HEK293 (cell line): Measurements from ENCODE around the gene FOXP1.

Source experiments
- CTCF ChIA-PET: fragments of 350-600 bp; formaldehyde crosslinking; extraction: SDS; loops from one replicate; lab custom pipeline; 2021; ENCODE audit warnings: antibody characterized with exemption; lab: Yijun Ruan, JAX
- POLR2A ChIA-PET: fragments of 300-600 bp; formaldehyde crosslinking; extraction: SDS; loops from one replicate; lab custom pipeline; 2020; ENCODE audit warnings: antibody characterized with exemption, inconsistent platforms; lab: Yijun Ruan, JAX
- H3K27ac ChIP-seq: fragments of 200-500 bp; sonication (Bioruptor generic); 2 replicates; pipeline ENCODE4 v1.5.1; 2014; ENCODE audit warnings: low read depth, low read length, control low read depth, inconsistent platforms; ENCODE audit errors: extremely low read depth
- H3K36me3 ChIP-seq, 2 experiments: fragments of 200-500 bp in 1 of 2; sonication (Bioruptor generic) in 1 of 2; 1 replicate in 1 of 2; 2 replicates in 1 of 2; pipeline ENCODE4 v1.5.1; 2014 to 2017; ENCODE audit warnings: inconsistent platforms in 2 of 2, low read length in 2 of 2; ENCODE audit not compliant: control insufficient read depth in 2 of 2, insufficient read depth in 1 of 2
- H3K4me1 ChIP-seq: fragments of 200-500 bp; sonication (Bioruptor generic); 2 replicates; pipeline ENCODE4 v1.5.1; 2014; ENCODE audit warnings: mild to moderate bottlenecking, low read length, inconsistent platforms; ENCODE audit not compliant: control insufficient read depth, insufficient read depth
- H3K4me3 ChIP-seq: 2 replicates; pipeline ENCODE4 v1.5.1; 2011; ENCODE audit warnings: low read depth, mild to moderate bottlenecking, control low read depth, low read length, moderate library complexity
- H3K9me3 ChIP-seq: fragments of 200-500 bp; sonication (Bioruptor generic); 2 replicates; pipeline ENCODE4 v1.5.1; 2014; ENCODE audit warnings: low read depth, low read length, inconsistent platforms; ENCODE audit not compliant: control insufficient read depth, insufficient read depth
- FEZF1 ChIP-seq: fragments of 450-650 bp; formaldehyde crosslinking; IDR thresholded peaks from 2 replicates; pipeline ENCODE4 v1.5.1; 2016; ENCODE audit warnings: missing biosample characterization, missing genetic modification characterization
- GFI1B ChIP-seq: fragments of 450-650 bp; formaldehyde crosslinking; IDR thresholded peaks from 2 replicates; pipeline ENCODE4 v1.5.1; 2016; ENCODE audit warnings: missing biosample characterization, missing genetic modification characterization
- GLIS1 ChIP-seq: fragments of 450-650 bp; formaldehyde crosslinking; IDR thresholded peaks from 2 replicates; pipeline ENCODE4 v1.5.1; 2016; ENCODE audit warnings: missing biosample characterization, missing genetic modification characterization
- IKZF3 ChIP-seq: fragments of 450-650 bp; IDR thresholded peaks from 2 replicates; pipeline ENCODE4 v1.5.0; 2018; ENCODE audit warnings: missing biosample characterization, mild to moderate bottlenecking, missing genetic modification characterization, moderate library complexity
- OSR2 ChIP-seq: fragments of 450-650 bp; formaldehyde crosslinking; IDR thresholded peaks from 2 replicates; pipeline ENCODE4 v1.5.1; 2016; ENCODE audit warnings: missing biosample characterization, missing genetic modification characterization
- SCRT1 ChIP-seq: fragments of 450-650 bp; formaldehyde crosslinking; IDR thresholded peaks from 2 replicates; pipeline ENCODE4 v1.5.1; 2016; ENCODE audit warnings: missing biosample characterization, missing genetic modification characterization, borderline replicate concordance
- SCRT2 ChIP-seq: fragments of 450-650 bp; formaldehyde crosslinking; IDR thresholded peaks from 2 replicates; pipeline ENCODE4 v1.5.1; 2016; ENCODE audit warnings: missing biosample characterization, missing genetic modification characterization
- TCF7L2 ChIP-seq: IDR thresholded peaks from 2 replicates; pipeline ENCODE4 v1.6.1; 2011; ENCODE audit warnings: low read depth, mild to moderate bottlenecking, inconsistent platforms, low read length, moderate library complexity, borderline replicate concordance
- TRIM28 ChIP-seq: IDR thresholded peaks from 2 replicates; pipeline ENCODE4 v1.6.1; 2011; ENCODE audit warnings: low read length, control low read depth, borderline replicate concordance
- ZBTB17 ChIP-seq: fragments of 450-650 bp; formaldehyde crosslinking; IDR thresholded peaks from 2 replicates; pipeline ENCODE4 v1.5.1; 2016; ENCODE audit warnings: missing biosample characterization, missing genetic modification characterization
- ZEB2 ChIP-seq: fragments of 450-650 bp; formaldehyde crosslinking; IDR thresholded peaks from 2 replicates; pipeline ENCODE4 v1.5.1; 2016; ENCODE audit warnings: missing biosample characterization, missing genetic modification characterization
- ZNF214 ChIP-seq: fragments of 450-650 bp; formaldehyde crosslinking; IDR thresholded peaks from 2 replicates; pipeline ENCODE4 v1.5.1; 2017; ENCODE audit warnings: missing biosample characterization, mild to moderate bottlenecking, missing genetic modification characterization, borderline replicate concordance
- ZNF23 ChIP-seq: fragments of 450-650 bp; formaldehyde crosslinking; IDR thresholded peaks from 2 replicates; pipeline ENCODE4 v1.5.1; 2016; ENCODE audit warnings: missing biosample characterization, missing genetic modification characterization, borderline replicate concordance
- ZNF292 ChIP-seq: fragments of 450-650 bp; formaldehyde crosslinking; IDR thresholded peaks from 2 replicates; pipeline ENCODE4 v1.5.1; 2016; ENCODE audit warnings: low read depth, missing biosample characterization, missing genetic modification characterization, borderline replicate concordance
- ZNF311 ChIP-seq: fragments of 450-650 bp; formaldehyde crosslinking; IDR thresholded peaks from 2 replicates; pipeline ENCODE4 v1.5.1; 2017; ENCODE audit warnings: missing biosample characterization, missing genetic modification characterization, borderline replicate concordance
- ZNF366 ChIP-seq: fragments of 450-650 bp; formaldehyde crosslinking; conservative IDR thresholded peaks from 2 replicates; pipeline ENCODE4 v1.5.1; 2016; ENCODE audit warnings: missing biosample characterization, missing genetic modification characterization
- ZNF610 ChIP-seq: fragments of 450-650 bp; formaldehyde crosslinking; IDR thresholded peaks from 2 replicates; pipeline ENCODE4 v1.5.1; 2016; ENCODE audit warnings: missing biosample characterization, missing genetic modification characterization, borderline replicate concordance
- ZNF830 ChIP-seq: fragments of 450-650 bp; IDR thresholded peaks from 2 replicates; pipeline ENCODE4 v1.5.0; 2018; ENCODE audit warnings: missing biosample characterization, missing genetic modification characterization, low read depth, mild to moderate bottlenecking, moderate library complexity
- ZXDB ChIP-seq: fragments of 450-650 bp; formaldehyde crosslinking; IDR thresholded peaks from 2 replicates; pipeline ENCODE4 v1.5.1; 2016; ENCODE audit warnings: missing biosample characterization, missing genetic modification characterization
- TF ChIP-seq, protein P1 (sequence below): fragments of 450-650 bp; formaldehyde crosslinking; IDR thresholded peaks from 2 replicates; pipeline ENCODE4 v1.5.1; 2016; ENCODE audit warnings: missing biosample characterization, missing genetic modification characterization
- TF ChIP-seq, protein P2 (sequence below): fragments of 450-650 bp; formaldehyde crosslinking; IDR thresholded peaks from 2 replicates; pipeline ENCODE4 v1.5.1; 2017; ENCODE audit warnings: missing biosample characterization, missing genetic modification characterization
- TF ChIP-seq, protein P3 (sequence below): fragments of 450-650 bp; IDR thresholded peaks from 2 replicates; pipeline ENCODE4 v1.5.1; 2018; ENCODE audit warnings: missing biosample characterization, missing genetic modification characterization

Gene FOXP1

DNA sequence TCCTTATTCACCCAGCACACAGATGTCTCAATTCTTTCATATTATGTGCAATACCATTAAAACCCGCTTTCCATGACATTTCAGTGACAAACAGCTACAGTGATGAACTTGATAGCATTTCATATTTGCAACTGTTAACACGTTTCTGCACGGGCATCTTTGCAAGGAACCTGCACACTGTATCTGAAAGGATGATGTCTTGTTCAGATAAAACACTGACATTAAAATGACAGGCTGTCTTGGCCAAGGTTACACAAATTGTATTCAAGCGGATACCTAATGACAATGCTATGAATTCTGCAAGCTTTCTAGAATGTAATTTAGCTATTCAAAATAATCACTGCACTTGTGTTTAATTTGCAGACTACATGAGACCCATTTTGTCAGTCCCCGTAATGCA is 529.2 kb downstream of the FOXP1 start:
- ChIA-PET POLR2A (no interaction called here), CTCF (interaction anchor here (0.9 kb wide), 1 partner anchor 49 kb away, joined by 3 read pairs; no protein-coding TSS in a partner anchor)
- Histone ChIP-seq H3K4me1 (peaks cover 37% of the 10 kb centered on the region), H3K9me3 (no peaks in the 10 kb centered on the region), H3K4me3 (no peak overlapping the region), H3K36me3 (peaks cover 0 to 5% of the 10 kb centered on the region in 2 experiments; a peak in 1 of 3 replicates), H3K27ac (no peak overlapping the region)
- TF ChIP-seq ZNF610 (tag by site-specific recombination) = no peak
- TF ChIP-seq, protein P1, sequence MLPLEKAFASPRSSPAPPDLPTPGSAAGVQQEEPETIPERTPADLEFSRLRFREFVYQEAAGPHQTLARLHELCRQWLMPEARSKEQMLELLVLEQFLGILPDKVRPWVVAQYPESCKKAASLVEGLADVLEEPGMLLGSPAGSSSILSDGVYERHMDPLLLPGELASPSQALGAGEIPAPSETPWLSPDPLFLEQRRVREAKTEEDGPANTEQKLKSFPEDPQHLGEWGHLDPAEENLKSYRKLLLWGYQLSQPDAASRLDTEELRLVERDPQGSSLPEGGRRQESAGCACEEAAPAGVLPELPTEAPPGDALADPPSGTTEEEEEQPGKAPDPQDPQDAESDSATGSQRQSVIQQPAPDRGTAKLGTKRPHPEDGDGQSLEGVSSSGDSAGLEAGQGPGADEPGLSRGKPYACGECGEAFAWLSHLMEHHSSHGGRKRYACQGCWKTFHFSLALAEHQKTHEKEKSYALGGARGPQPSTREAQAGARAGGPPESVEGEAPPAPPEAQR (tag by site-specific recombination) = no peak
- no peak for TF ChIP-seq IKZF3 (tag by site-specific recombination)

DNA sequence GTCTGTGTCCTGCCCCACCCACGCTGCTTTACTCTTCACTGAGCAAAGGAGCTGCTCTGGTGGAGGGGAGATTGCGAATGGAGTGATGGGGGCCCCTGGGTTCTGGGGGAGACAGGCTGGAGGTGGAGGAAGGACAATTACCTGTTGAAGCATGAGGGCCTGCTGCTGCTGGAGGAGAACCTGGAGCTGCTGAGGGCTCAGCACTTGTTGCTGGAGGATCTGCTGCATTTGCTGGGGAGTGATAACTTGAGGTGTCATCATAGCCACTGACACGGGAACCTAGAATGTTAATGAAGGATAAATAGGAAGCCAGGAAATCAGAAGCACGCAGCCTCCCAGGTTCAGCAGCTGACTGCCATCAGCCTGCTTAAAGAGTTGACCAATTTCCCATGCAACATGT is 530.0 kb downstream of the FOXP1 start:
- H3K27ac ChIP-seq = no peak overlapping the region
- ChIA-PET CTCF (interaction anchor here (0.5 kb wide), 1 partner anchor 14 kb away, joined by 3 read pairs; no protein-coding TSS in a partner anchor), POLR2A (no interaction called here)

DNA sequence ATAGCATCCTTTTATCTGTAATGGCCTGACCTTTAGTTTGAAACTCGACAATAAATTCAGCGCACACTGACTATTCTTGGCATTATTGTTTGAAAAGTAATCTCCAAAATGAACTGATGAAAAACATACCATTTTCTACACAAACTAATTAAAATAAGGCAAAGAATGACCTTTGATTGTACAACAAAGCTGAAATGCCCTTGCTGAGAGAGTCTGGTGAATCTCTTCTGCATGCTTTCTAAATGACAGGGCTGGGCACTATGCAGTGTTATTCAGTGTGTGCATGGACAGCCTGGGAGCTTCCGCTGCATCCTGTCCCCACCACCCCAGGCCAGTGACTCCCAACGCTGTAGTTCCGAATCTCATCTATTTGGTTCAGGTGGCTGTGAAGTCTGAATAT is 530.8 kb downstream of the FOXP1 start:
- Histone ChIP-seq H3K4me3 (no peak overlapping the region), H3K36me3 (peaks cover 0 to 5% of the 10 kb centered on the region in 2 experiments; a peak in 1 of 3 replicates), H3K9me3 (no peaks in the 10 kb centered on the region), H3K4me1 (peaks cover 28% of the 10 kb centered on the region), H3K27ac (peak overlapping the region; percentile 54; the same call in 1 of the 2 replicates)
- 0 out of 2 replicates have a peak, but pooled peaks have one; percentile 18 for TF ChIP-seq TCF7L2
- TF ChIP-seq SCRT2 (tag by site-specific recombination) = no peak
- POLR2A ChIA-PET = no interaction called here
- CTCF ChIA-PET = interaction anchor here (1.2 kb wide), 1 partner anchor 46 kb away, joined by 3 read pairs; no protein-coding TSS in a partner anchor

More for the DNA sequence above, 530.0 kb downstream of the FOXP1 start:
- Histone ChIP-seq H3K4me3 (no peak overlapping the region), H3K9me3 (no peaks in the 10 kb centered on the region), H3K4me1 (peaks cover 34% of the 10 kb centered on the region), H3K36me3 (peaks cover 0 to 5% of the 10 kb centered on the region in 2 experiments; a peak in 1 of 3 replicates)
- TF ChIP-seq ZNF292 (tag by site-specific recombination) (no peak), ZNF830 (no peak), ZNF311 (tag by site-specific recombination) (no peak), SCRT1 (peak; percentile 77), OSR2 (peak; percentile 35), ZXDB (tag by site-specific recombination) (no peak), SCRT2 (tag by site-specific recombination) (peak; percentile 93), ZBTB17 (0 out of 2 replicates have a peak, but pooled peaks have one; percentile 24)
- TF ChIP-seq, protein P2, sequence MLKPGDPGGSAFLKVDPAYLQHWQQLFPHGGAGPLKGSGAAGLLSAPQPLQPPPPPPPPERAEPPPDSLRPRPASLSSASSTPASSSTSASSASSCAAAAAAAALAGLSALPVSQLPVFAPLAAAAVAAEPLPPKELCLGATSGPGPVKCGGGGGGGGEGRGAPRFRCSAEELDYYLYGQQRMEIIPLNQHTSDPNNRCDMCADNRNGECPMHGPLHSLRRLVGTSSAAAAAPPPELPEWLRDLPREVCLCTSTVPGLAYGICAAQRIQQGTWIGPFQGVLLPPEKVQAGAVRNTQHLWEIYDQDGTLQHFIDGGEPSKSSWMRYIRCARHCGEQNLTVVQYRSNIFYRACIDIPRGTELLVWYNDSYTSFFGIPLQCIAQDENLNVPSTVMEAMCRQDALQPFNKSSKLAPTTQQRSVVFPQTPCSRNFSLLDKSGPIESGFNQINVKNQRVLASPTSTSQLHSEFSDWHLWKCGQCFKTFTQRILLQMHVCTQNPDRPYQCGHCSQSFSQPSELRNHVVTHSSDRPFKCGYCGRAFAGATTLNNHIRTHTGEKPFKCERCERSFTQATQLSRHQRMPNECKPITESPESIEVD (tag by site-specific recombination) = no peak

DNA sequence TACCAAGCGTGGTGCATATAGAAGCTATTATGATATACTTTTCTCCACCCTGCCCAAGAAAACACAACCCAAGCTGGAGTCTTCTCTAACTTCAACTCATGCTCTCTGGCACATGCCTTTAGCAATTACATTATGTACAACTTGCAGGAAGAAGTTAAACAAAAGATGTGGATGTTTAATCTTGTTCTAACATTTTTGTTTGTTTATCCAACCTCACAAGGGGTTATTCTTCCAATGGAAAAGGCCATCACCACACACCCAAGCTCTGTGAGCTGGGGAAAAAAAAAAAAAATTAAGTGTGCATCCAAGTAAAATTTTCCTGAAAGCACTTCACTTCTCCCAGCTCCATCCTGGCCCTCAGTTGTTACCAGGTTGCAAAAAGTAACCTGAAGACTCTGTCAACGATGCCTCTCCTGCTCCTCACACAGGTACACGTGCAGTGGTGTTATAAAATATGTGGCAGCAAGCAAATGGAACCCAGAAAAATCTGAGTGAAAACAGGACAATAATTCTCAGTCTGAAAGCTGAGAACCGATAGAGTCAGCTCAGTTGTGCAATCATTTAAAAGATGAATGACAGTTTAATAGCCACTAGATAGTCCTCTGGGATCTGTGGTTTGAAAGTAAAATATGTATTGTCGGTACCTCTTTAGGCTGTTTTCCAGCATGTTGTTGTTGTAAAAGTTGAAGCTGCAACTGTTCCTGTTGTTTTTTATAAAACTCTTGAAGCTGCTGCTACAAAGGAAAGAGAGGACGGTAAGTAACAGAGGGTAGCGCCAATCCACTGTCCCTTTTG is 531.4 kb downstream of the FOXP1 start:
- CTCF ChIA-PET = interaction anchor here (1.2 kb wide), 1 partner anchor 46 kb away, joined by 3 read pairs; no protein-coding TSS in a partner anchor
- POLR2A ChIA-PET = no interaction called here
- TF ChIP-seq, protein P3, sequence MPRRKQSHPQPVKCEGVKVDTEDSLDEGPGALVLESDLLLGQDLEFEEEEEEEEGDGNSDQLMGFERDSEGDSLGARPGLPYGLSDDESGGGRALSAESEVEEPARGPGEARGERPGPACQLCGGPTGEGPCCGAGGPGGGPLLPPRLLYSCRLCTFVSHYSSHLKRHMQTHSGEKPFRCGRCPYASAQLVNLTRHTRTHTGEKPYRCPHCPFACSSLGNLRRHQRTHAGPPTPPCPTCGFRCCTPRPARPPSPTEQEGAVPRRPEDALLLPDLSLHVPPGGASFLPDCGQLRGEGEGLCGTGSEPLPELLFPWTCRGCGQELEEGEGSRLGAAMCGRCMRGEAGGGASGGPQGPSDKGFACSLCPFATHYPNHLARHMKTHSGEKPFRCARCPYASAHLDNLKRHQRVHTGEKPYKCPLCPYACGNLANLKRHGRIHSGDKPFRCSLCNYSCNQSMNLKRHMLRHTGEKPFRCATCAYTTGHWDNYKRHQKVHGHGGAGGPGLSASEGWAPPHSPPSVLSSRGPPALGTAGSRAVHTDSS (tag by site-specific recombination) = no peak
- TF ChIP-seq FEZF1 (peak; percentile 35), ZEB2 (tag by site-specific recombination) (peak; percentile 78), TRIM28 (peak; percentile 56; the same call in 1 of the 2 replicates), ZNF23 (tag by site-specific recombination) (no peak), GLIS1 (tag by site-specific recombination) (peak; percentile 86), ZNF214 (no peak), ZNF366 (tag by site-specific recombination) (0 out of 2 replicates have a peak, but pooled peaks have one; percentile 32), GFI1B (tag by site-specific recombination) (peak; percentile 69; the same call in 1 of the 2 replicates)

More for the DNA sequence above, 531.4 kb downstream of the FOXP1 start:
- Histone ChIP-seq H3K4me3 (no peak overlapping the region), H3K4me1 (peaks cover 25% of the 10 kb centered on the region; the same call in 1 of the 2 replicates), H3K36me3 (peaks cover 0 to 5% of the 10 kb centered on the region in 2 experiments; a peak in 1 of 3 replicates), H3K9me3 (no peaks in the 10 kb centered on the region), H3K27ac (peak overlapping the region; percentile 54)
